ENCODE data around the gene SMYD2.

DNA sequence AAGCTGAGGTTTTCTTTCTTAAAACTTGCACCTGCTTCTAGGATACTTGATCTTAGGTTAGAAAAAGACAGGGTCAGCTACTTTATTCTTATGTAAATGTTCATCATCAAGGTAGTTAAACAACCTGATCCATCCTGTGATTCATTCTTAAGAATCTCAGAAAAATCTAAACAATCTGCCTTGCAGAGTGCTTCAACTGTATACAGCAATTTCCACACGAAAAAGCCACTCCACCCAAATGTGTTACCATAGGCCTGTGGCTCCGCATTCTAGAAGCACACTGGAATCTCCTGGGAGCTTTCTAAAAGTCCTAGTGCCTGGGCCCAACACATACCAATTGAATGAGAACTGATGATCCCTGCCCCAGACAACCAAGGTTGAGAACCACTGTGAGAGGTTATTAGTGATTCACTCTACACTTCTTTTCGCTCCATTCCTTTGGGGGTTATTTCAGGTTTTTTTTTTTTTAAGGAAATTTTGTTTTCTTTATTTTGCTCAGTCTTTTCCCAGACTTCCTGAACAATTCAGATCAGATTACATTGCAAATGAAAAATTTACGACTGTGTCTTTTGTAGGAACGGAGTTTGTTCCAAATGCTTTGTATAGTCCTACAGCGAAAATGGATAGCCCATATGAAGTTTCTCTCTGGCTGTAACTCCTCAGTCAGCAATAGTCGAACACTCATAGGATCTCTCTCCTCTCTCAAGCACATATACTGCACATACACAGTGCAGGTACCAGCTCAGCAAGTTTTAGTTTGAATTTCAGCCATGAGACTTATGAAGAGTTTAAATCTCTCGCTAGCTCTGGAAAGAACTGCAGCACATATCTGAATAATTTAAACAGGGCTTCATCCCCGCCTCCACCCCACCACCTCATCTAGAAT, 16.1 kb downstream of the SMYD2 start:
- TF ChIP-seq, protein P1, sequence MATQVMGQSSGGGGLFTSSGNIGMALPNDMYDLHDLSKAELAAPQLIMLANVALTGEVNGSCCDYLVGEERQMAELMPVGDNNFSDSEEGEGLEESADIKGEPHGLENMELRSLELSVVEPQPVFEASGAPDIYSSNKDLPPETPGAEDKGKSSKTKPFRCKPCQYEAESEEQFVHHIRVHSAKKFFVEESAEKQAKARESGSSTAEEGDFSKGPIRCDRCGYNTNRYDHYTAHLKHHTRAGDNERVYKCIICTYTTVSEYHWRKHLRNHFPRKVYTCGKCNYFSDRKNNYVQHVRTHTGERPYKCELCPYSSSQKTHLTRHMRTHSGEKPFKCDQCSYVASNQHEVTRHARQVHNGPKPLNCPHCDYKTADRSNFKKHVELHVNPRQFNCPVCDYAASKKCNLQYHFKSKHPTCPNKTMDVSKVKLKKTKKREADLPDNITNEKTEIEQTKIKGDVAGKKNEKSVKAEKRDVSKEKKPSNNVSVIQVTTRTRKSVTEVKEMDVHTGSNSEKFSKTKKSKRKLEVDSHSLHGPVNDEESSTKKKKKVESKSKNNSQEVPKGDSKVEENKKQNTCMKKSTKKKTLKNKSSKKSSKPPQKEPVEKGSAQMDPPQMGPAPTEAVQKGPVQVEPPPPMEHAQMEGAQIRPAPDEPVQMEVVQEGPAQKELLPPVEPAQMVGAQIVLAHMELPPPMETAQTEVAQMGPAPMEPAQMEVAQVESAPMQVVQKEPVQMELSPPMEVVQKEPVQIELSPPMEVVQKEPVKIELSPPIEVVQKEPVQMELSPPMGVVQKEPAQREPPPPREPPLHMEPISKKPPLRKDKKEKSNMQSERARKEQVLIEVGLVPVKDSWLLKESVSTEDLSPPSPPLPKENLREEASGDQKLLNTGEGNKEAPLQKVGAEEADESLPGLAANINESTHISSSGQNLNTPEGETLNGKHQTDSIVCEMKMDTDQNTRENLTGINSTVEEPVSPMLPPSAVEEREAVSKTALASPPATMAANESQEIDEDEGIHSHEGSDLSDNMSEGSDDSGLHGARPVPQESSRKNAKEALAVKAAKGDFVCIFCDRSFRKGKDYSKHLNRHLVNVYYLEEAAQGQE (IDR thresholded peaks at IDR 0.05; ENCODE audit: insufficient read depth in 1 of 2, low read depth in 2 of 2, low read length in 2 of 2), result no peak
- TF ChIP-seq SIN3A (IDR thresholded peaks at IDR 0.05; ENCODE audit: borderline replicate concordance, insufficient read depth, low read length), result no peak
